CD4-positive, alpha-beta T cell treated with Interleukin-4 for 4 hours (primary cell): ENCODE data around the gene PGAM5.

Source experiments
- DNase-seq: peaks from one replicate; pipeline ENCODE4 v3.0.0-alpha.2; 2020

The PGAM5 gene

GRCh38 chr12:132710405-132711079 is at the start of gene PGAM5:
Gene PGAM5 (plus strand): TSS chr12:132710842. CDS start chr12:132710877, 35 bp downstream.
- peak; percentile 93 for DNase-seq

GRCh38 chr12:132660996-132661395 is 49.6 kb upstream of the PGAM5 start:
- DNase-seq = no peak

GRCh38 chr12:132661972-132662371 is 48.7 kb upstream of the PGAM5 start:
- DNase-seq = no peak

- no peak for DNase-seq
Observed at GRCh38 chr12:132662901-132663755, 47.5 kb upstream of the PGAM5 start.

GRCh38 chr12:132664206-132665148 is 46.2 kb upstream of the PGAM5 start:
- no peak for DNase-seq

GRCh38 chr12:132665149-132665491 is 45.5 kb upstream of the PGAM5 start:
- no peak for DNase-seq

- no peak for DNase-seq
Observed at GRCh38 chr12:132665794-132666193, 44.8 kb upstream of the PGAM5 start.

- no peak for DNase-seq
Observed at GRCh38 chr12:132668191-132669088, 42.2 kb upstream of the PGAM5 start.

GRCh38 chr12:132669166-132669879 is 41.3 kb upstream of the PGAM5 start:
- DNase-seq = no peak

GRCh38 chr12:132672116-132672515 is 38.5 kb upstream of the PGAM5 start:
- no peak for DNase-seq

GRCh38 chr12:132672678-132673077 is 38.0 kb upstream of the PGAM5 start:
- no peak for DNase-seq

GRCh38 chr12:132673288-132674179 is 37.1 kb upstream of the PGAM5 start:
- no peak for DNase-seq

GRCh38 chr12:132674561-132674960 is 36.1 kb upstream of the PGAM5 start:
- no peak for DNase-seq

- no peak for DNase-seq
Observed at GRCh38 chr12:132675757-132676432, 34.7 kb upstream of the PGAM5 start.

GRCh38 chr12:132677492-132677891 is 33.1 kb upstream of the PGAM5 start:
- DNase-seq = no peak

GRCh38 chr12:132685400-132685799 is 25.2 kb upstream of the PGAM5 start:
- no peak for DNase-seq

GRCh38 chr12:132686825-132687210 is 23.8 kb upstream of the PGAM5 start:
- no peak for DNase-seq

GRCh38 chr12:132687211-132688164 is 23.2 kb upstream of the PGAM5 start, which contains the start of the genes POLE and PXMP2:
Gene POLE (minus strand): TSS chr12:132687342. CDS start chr12:132687315, 27 bp downstream.
Gene PXMP2 (plus strand): TSS chr12:132687587. CDS start chr12:132687671, 84 bp downstream.
- peak; percentile 93 for DNase-seq
